HPDE6-E6E7 (cell line): ENCODE data around the gene CCDC102A.

Source experiments
- DNase-seq: peaks from one replicate; pipeline ENCODE4 v3.0.0; 2011; ENCODE audit warnings: missing footprints; ENCODE audit errors: extremely low spot score

The CCDC102A gene

DNA sequence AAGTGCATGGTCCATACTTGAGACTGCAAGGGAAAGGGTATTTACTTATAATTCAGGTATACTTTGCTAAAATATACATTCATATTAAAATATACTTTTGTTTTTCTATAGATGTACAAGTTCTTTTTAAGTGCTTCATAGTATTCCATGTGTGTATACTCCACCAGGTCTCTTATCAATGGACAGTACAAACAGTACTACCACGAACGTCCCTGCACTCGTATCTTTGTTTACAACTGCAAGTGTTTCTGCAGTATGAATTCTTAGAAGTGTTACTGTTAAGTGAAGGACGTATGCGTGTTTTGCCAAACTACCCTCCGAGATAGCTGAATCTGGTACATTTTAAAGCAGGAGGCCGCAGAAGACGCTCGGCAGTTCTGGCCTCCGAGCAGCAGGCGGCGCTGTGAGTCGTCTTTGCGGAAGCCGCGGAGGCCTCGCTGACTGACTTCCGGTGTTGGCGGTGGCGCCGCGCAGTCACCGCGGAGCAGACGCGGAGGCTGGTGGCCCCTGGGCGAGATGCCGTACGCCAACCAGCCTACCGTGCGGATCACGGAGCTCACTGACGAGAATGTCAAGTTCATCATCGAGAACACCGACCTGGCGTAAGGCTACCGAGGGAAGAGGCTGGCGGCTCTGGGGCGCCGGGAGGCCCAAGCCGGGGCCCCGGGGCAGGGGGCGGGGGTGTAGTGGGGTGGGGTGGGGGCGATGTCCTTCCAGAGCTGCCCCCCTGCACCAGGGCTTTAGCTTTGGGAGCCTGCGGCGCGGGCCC lies 74.0 kb downstream of the CCDC102A start, which contains the start of gene POLR2C:
Gene POLR2C, plus strand, starts transcription at position 471 of the 769 bp plus-strand sequence. Its CDS starts 46 bp downstream, at position 517.
- DNase-seq = peak; percentile 94
